ENCODE results near the gene TMC8. TPM values are rescaled to one million over a fixed set of nuclear protein-coding genes. Genes with fewer than 3 reads are reported as not detected.
A peak's percentile ranks its signal among the peaks of the same experiment; 100 is the strongest.

TMC8 gene
- total and polyA plus RNA-seq, 2 of the 8 experiments (the other 6 are each of a cell fraction or from before 2014, with no cell fraction given) = 1.00 to 2.8 TPM

GRCh38 chr17:78144147-78144719 is 13.7 kb downstream of the TMC8 start:
- Histone ChIP-seq H2AFZ (ENCODE audit: low read length) (no peak overlapping the region), H3K23me2 (ENCODE audit: low read depth, low read length) (peaks cover 2% of the 10 kb centered on the region; the same call in 1 of the 2 replicates), H4K20me1 (replicated peaks in 1 of 2; ENCODE audit: control insufficient read depth in 1 of 2, insufficient read depth in 2 of 2, low read length in 2 of 2) (peaks cover 0 to 2% of the 10 kb centered on the region in 2 experiments), H2BK12ac (ENCODE audit: low read depth, low read length) (0 out of 2 replicates have a peak overlapping the region, but pooled peaks have one; percentile 17), H3K9ac (replicated peaks in 1 of 4; ENCODE audit: extremely low read depth in 1 of 4, low read depth in 3 of 4, low read length in 3 of 4) (no peak overlapping the region), H2BK120ac (replicated peaks; ENCODE audit: low read depth, low read length) (no peak overlapping the region), H3K27ac (ENCODE audit: low read depth, low read length) (no peak overlapping the region), H4K8ac (ENCODE audit: extremely low read depth, insufficient read depth, low read length) (peak overlapping the region; percentile 60; the same call in 1 of the 2 replicates), H2AK5ac (ENCODE audit: low read depth, low read length) (no peak overlapping the region), H3K4me2 (ENCODE audit: insufficient read depth in 1 of 2, low read depth in 2 of 2, low read length in 2 of 2) (no peak overlapping the region), H3K4me1 (replicated peaks in 1 of 4; ENCODE audit: control insufficient read depth in 3 of 4, insufficient read depth in 4 of 4, low read length in 3 of 4) (peaks cover 0 to 6% (median 5%) of the 10 kb centered on the region in 4 experiments; a peak in 3 of 7 replicates), H3K4ac (replicated peaks; ENCODE audit: insufficient read length, low read depth, low read length) (no peak overlapping the region), H3K56ac (replicated peaks; ENCODE audit: insufficient read length, low read depth, low read length) (no peak overlapping the region), H3K23ac (ENCODE audit: insufficient read length) (no peak overlapping the region), H2BK15ac (ENCODE audit: low read length) (no peak overlapping the region), H3K4me3 (ENCODE audit: extremely low read depth in 1 of 4, insufficient read depth in 2 of 4, low read depth in 3 of 4, low read length in 4 of 4) (no peak overlapping the region), H4K5ac (ENCODE audit: insufficient read length, low read depth, low read length) (no peak overlapping the region), H2BK5ac (ENCODE audit: low read depth, low read length) (no peak overlapping the region), H3K36me3 (ENCODE audit: control insufficient read depth in 2 of 4, insufficient read depth in 4 of 4, low read length in 3 of 4) (no peaks in the 10 kb centered on the region), H3K79me2 (ENCODE audit: control insufficient read depth in 1 of 2, insufficient read depth in 2 of 2, low read length in 2 of 2) (no peaks in the 10 kb centered on the region), H4K91ac (replicated peaks; ENCODE audit: insufficient read length, low read length) (no peak overlapping the region), H3K18ac (ENCODE audit: extremely low read depth, low read length) (no peak overlapping the region), H3K79me1 (ENCODE audit: low read depth, low read length) (no peaks in the 10 kb centered on the region), H2BK20ac (ENCODE audit: low read length) (no peak overlapping the region), H3K27me3 (replicated peaks in 1 of 4; ENCODE audit: control insufficient read depth in 3 of 4, extremely low read depth in 1 of 4, insufficient read depth in 3 of 4, low read length in 3 of 4) (0 out of 7 replicates have a peak, but pooled peaks cover 0 to 2% (median 0%) of the 10 kb centered on the region in 4 experiments), H3K14ac (ENCODE audit: insufficient read length) (no peak overlapping the region), H3K9me3 (ENCODE audit: insufficient read depth in 2 of 2, low read depth in 1 of 2, low read length in 1 of 2) (no peaks in the 10 kb centered on the region)
- POLR2A ChIA-PET (ENCODE audit: partially characterized antibody) = interaction anchor here (1.0 to 6.2 kb wide), 5 partner anchors 17 to 43 kb away, joined by 3 to 40 read pairs (median 5); partner anchors contain the start of genes AFMID, TK1 and TMC6
- FAIRE-seq (no peak), DNase-seq (ENCODE audit: low read depth in 1 of 2, low spot score in 2 of 2) (no peak)
- TF ChIP-seq JUN (IDR thresholded peaks at IDR 0.05; ENCODE audit: low read depth, low read length) = no peak
- no peak for TF ChIP-seq FOSL1 (IDR thresholded peaks at IDR 0.05; ENCODE audit: insufficient read depth, low read depth, low read length)
- TF ChIP-seq MAX (IDR thresholded peaks at IDR 0.05) = no peak
- no peak for TF ChIP-seq EP300 (IDR thresholded peaks at IDR 0.05; ENCODE audit: borderline replicate concordance in 1 of 2, low read depth in 2 of 2, low read length in 2 of 2)
- TF ChIP-seq TAF1 (IDR thresholded peaks at IDR 0.05; ENCODE audit: low read depth, low read length) = no peak
- no peak for TF ChIP-seq KDM1A (IDR thresholded peaks at IDR 0.05; ENCODE audit: borderline replicate concordance, low read length)
- CTCF ChIA-PET (ENCODE audit: partially characterized antibody) = interaction anchor here (0.7 to 2.7 kb wide), 8 partner anchors 8 to 1295 kb away, joined by 3 to 19 read pairs (median 4); partner anchors contain the start of genes AFMID and TK1
- 87% methylated on average over 11 of the region's 11 CpGs; no CpG with 5 or more reads in 1 of the 2 experiments for WGBS, 2 experiments (ENCODE audit: extremely low coverage in 1 of 2, insufficient coverage in 1 of 2, insufficient read length in 1 of 2, insufficient replicate concordance in 2 of 2, low coverage in 1 of 2, low lambda C conversion rate in 2 of 2, missing lambda C conversion rate in 1 of 2)

Data from H1 (cell line).